GM18868 (cell line): ENCODE results near the gene OR8K5.
"Not testable (repeated sequence)": the region's sequence is repeated elsewhere in the genome, so short reads cannot be mapped to it uniquely, and the experiment has no call there.

Experiments used
- ATAC-seq: cut with Tn5 transposase; IDR thresholded peaks from one replicate; pipeline ENCODE4 v1.9.1; 2021; ENCODE audit warnings: mild to moderate bottlenecking, moderate library complexity; ENCODE audit not compliant: unreplicated experiment

The OR8K5 gene, protein sequence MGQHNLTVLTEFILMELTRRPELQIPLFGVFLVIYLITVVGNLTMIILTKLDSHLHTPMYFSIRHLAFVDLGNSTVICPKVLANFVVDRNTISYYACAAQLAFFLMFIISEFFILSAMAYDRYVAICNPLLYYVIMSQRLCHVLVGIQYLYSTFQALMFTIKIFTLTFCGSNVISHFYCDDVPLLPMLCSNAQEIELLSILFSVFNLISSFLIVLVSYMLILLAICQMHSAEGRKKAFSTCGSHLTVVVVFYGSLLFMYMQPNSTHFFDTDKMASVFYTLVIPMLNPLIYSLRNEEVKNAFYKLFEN

DNA sequence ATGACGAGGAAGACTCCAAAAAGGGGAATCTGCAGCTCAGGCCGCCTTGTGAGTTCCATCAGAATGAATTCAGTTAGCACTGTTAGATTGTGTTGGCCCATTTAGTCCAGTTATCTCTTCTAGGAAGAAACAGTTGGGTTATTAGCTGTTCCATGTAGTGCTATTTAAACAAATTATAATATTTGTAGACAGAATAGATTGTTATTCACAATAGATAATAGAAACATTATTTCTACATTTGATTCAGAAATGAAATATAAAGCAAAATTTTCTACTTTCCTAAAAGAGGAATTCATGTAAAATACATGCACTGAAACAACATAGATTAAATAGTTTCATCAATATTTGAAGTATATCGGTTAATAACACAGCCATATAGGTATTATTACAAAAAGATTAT, at the start of gene OR8K5:
Gene OR8K5, minus strand, starts transcription at position 101 of the 400 bp plus-strand sequence. Its CDS starts 0 bp downstream, at position 101.
- ATAC-seq: no peak

DNA sequence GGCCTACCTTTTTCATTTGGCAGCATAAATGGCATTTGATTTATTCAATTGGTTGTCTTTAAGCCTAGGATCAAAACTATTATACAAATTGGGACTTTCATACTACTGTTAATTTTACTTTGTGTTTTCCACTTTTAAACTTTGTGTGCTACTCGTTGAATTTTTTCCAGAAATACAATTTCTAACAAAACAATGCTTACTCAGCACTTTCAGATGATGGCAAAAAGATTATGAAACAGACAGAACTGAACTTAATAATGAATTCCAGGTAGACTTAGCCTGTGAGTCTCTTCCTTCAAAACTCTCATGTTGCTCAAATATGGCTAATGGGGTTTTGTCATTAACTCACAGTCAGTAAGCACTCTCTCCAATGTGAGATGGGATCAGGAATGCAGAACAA, 47.7 kb upstream of the OR8K5 start:
- no peak for ATAC-seq

DNA sequence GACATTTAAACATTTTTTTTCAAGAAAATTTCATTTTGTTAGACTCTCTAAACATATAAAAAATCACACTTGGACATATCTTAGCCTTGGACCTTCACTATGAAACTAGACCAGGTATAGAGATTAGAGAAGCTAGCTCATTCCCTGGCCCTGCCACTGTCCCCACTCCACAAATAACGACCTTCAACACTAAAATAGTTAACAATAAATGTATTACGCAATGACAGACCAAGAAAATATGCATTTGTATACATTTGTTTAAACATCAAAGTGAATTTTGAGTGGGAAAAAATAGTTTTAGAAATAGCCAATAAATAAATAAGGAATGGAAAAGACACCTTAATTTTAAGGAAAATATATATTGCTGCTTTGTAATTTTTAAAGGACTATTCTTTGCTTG, 37.2 kb upstream of the OR8K5 start:
- ATAC-seq: no peak

DNA sequence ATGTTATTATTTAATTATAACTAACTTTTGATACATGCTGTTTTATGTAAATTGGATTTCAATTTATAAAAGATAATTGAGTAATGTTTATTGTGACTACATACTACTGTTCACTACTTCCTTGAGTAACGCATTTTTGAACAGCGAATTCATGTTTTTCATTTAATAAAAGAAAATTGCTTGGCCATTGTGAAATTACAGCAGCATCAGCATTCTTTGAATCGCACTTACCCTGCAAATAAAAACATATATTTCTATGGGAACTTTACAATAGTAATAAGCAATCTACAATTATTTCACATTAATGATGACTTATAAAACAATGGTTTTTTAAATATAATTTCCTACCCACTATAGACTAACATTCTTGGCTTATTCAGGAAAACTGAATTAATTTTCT, 36.6 kb upstream of the OR8K5 start:
- ATAC-seq: no peak

DNA sequence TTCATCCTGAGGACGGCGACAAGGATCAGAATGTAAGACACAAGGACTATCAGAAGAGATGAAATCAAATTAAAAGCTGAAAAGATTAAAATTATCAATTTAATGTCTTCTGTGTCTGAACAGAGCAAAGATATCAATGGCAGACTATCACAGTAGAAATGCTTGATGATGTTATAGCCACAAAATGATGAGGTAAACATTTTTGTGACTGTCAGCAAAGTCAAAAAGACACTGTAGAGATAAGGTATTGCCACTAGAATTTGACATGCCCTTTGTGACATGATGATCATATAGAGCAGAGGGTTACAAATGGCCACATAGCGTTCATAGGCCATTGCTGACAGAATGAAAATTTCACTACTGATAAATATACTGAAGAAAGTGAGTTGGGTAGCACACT, 28.5 kb upstream of the OR8K5 start:
- no peak for ATAC-seq

DNA sequence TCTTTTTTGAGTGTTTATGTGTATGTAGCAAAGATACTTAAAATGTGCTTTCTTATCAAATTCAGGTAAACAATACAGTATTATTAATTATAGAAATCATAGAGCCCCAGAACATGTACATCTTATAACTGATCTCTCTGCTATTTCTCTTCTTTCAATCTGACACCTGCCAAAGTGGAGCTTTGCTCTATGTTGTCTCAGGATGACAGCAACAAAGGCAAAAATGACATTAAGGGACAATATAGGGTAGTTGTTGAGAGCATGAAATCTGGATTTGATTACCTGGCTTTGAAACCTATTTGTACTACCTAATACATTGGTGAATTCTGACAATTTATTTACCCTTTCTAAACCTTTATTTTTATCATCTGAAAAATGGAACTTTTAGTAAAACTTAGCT, 23.3 kb upstream of the OR8K5 start:
- no peak for ATAC-seq

DNA sequence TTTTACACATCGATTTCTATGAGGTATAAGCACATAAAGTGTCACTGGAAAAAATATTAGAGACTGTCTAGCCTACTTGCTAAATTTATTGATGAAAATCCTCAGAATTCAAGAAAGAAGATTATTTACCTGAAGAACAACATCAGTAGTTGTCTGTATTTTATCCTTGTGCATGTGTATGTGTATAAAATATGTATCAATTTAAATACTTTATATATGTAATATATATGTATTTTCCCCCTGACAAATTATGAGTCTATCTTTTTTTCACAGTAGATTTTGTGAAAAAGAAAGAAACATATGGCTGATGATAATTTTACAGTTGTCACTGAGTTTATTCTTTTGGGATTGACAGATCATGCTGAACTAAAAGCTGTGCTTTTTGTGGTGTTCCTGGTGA, 16.2 kb upstream of the OR8K5 start, which contains the start of gene OR5J2:
Gene OR5J2, plus strand, starts transcription at position 301 of the 400 bp plus-strand sequence. Its CDS starts 0 bp downstream, at position 301.
- no peak for ATAC-seq

DNA sequence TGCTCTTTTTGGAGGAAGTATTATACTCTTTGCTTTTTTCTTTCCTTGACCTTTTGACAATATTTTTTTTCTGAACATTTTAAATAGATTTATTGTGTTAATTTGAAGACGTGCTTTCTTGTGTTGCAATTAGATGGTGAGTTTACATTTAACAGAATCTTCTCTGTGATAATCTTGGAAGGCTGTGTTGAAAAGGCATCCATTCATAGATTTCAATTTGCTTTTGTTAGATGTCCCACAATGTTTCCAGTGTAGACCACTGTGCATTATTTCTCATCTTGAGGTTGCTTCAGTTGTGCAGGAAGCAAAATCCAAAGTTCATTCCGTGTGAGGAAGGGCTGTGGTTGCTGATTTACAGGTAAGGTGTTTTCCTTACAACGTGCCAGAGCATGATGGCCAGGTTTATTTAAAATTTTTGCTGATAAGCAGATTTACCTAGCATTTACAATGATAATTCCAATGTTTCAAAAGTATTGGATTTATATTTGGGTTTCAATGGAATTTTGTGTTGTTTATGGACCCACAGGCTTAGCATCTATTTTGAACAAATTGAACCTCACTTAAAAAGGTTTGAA, 12.2 kb upstream of the OR8K5 start:
- ATAC-seq: no peak

DNA sequence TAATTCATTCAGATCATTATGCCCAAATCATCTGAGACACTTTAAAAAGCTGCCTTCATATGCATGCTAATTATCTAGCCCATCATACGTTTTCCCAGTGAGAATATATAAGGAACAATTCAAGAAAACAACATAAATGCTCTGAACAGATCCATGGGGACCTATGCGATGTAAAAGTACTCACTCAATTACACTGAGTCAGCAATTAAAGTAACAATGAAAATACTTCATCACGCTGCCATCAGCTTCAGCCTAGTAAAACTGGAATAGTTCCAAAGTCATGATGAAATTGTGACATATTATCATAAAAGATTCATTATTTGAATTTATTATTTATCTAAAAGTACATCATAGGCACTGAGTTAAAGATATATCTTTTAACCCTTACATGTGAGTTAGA, 3.7 kb upstream of the OR8K5 start:
- no peak for ATAC-seq

DNA sequence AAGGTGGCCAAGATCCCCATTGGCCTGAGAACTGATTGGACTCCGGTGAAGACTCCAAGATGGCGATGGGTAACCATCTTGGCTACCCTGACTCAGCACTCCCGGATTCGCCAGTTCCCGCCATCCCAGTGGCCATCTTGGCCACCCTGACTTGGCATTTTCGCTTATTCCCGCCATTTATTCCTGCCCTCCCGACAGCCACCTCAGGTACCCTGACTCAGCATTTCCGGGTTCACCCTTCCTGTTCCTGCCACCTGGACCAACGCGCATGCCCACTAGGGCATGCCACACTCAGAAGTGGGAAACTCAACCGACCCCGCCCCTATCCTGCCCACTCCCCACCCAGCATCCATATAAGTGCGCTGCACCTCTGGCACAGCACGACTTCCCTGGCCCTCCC, 7.8 kb downstream of the OR8K5 start:
- no peak for ATAC-seq

DNA sequence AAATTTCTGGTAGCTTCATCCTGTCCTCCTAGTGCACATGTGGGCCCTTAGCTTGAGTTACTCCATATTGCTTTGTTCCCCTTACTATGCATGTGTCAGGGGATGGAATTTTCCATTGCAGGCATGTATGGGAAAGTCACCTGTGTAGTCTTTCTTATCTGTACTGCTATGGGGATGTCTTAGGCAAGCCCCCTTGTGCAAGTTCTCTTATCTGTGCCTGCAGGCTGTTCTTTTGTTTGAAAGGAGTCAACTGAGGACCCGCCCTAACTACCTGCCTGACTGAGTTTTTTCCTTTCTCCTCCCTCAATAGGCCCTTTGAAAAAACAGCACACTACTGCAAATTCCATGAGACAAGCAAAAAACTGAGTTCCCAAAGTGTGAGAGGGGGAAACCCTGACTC, 8.7 kb downstream of the OR8K5 start:
- ATAC-seq: no peak

DNA sequence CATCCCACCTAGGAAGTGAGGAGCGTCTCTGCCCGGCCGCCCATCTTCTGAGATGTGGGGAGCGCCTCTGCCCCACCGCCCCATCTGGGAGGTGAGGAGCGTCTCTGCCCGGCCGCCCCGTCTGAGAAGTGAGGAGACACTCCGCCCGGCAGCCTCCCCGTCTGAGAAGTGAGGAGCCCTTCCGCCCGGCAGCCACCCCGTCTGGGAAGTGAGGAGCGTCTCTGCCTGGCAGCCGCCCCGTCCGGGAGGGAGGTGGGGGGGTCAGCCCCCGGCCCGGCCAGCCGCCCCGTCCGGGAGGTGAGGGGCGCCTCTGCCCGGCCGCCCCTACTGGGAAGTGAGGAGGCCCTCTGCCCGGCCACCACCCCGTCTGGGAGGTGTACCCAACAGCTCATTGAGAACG, 16.4 kb downstream of the OR8K5 start:
- ATAC-seq: not testable (repeated sequence)

DNA sequence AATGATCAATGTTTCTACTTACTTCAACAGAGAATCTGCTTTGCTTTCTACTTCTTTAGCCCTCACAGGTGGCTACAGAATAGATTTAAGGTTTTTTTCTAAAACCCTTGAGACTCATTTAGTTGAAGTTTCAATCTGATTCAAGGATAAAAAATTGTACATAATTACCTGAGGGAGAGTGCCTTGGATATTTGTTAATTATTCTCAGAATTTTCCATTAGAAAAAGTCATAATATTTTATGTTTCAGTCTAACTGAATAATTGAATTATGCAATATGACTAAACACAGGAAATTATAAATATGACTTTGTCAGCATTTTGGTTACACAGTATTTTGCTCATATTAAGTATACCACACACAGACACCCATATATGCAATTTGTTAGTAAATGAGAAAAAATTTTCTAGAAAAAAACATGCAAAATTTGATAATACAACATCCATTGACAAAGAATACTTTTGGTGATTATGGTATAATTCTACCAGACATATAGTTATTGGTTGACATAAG, 19.9 kb downstream of the OR8K5 start, which contains the start of gene OR8J3:
Gene OR8J3, minus strand, starts transcription at position 51 of the 511 bp plus-strand sequence. CDS start 2,483 bp downstream, outside the sequence.
- ATAC-seq: no peak

DNA sequence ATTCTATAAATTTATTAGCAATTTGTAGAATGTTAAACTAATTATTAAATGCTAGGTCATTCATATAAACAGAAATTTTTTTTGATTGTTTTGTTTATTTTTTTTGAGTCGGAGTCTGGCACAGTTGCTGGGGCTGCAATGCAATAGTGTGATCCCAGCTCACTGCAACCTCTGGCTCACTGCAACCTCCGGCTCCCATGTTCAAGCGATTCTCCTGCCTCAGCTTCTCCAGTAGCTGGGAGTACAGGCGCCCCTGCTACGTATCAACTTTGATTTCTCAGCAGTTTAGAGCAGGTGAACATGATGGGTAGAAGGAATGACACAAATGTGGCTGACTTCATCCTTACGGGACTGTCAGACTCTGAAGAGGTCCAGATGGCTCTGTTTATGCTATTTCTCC, 38.0 kb downstream of the OR8K5 start, which contains the start of gene OR8H3:
Gene OR8H3, plus strand, starts transcription at position 301 of the 400 bp plus-strand sequence. Its CDS starts 0 bp downstream, at position 301.
- ATAC-seq: no peak
